Hematopoietic multipotent progenitor cell treated with erythropoietin and hydrocortisone succinate and interleukin-3 and kit ligand, for 15 days (in vitro differentiated cells): Measurements from ENCODE around the gene UMAD1.

Experiments
- DNase-seq: peaks from one replicate; pipeline ENCODE4 v3.0.0-alpha.2; 2015; ENCODE audit warnings: low spot score

UMAD1 gene

DNA sequence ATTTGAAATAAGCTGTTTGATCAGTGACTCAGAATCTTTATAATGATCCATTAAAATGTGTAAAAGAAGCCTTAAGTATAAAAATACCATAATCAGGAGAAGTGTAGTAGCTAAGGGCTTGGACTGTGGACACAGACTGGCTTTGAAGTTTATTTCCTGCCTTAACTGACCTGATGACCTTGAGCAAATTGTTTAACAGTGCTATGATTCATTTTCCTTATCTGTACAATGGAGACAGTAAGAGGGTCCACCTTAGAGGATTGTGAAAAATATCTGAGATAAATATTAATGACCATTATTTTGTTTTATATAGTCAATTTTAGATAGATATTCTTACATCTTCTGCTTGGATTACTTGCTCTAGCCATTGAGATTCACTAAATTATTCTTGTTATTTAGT lies 91.2 kb downstream of the UMAD1 start:
- no peak for DNase-seq

DNA sequence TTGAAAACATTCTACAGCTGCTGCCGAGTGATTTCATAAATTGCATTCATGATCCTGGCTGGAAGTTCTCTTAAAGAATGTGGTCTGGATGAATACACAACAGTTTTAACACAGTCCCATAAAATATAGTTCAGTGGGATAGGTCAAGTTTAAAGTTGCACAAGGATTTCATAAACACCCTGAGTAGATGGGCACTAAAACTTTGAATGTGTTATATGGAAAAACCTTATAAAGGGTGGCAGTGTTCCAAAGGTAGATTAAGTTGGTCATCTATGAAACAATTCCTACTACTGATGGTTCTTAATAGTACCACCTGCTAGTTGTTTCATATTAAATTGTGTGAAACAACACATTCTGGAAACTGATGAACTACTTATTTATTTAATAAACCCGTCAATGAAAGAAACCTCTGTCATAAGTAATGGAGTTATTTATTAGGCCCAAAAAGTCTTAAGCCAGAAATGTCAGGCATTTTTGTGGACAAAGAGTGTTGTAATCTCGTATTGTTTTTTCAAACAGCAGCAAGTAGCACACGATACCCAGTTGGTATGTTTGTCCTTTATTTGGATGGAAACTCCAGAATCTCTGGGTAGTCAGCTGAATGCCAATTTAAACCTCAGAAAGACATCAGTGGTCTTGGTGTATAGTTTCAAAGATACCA lies 92.2 kb downstream of the UMAD1 start:
- no peak for DNase-seq

DNA sequence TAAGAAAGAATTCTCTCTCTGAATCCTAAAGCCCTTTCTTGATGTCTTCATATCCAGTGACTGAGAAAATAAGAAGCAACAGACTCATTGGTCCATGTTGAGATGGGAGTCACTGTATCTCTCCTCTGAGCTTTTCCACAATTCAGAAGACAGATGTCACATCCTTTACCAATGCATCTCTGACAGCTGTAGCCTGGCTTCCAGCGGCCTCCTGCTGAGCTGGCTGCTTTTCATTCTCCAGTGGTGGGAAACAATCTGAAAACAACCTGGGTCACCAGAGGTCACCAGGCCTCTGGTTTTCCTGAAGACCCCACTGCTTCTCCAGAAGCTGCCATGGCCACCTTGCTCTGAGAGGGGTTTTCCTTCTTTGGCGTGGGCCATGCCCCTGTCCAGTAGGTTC lies 96.1 kb downstream of the UMAD1 start:
- no peak for DNase-seq

DNA sequence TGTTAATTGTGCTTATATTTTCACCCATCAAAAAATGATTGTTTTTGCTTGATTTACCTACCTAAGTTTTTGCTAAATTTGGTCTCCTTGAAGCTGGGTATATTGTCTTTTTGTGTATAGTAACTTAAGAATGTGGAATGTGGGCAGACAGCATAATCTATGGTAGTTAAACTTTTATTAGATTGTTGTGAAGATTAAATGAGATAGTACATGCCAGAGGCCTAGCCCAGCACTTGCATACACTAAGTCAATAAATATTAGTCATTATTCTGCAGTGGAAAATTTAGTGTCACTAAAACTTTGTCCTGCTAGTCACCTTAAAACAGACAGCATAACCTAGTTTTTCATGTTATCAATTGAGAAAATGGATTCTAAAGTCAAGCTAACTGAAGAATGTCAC lies 97.1 kb downstream of the UMAD1 start:
- DNase-seq: no peak

DNA sequence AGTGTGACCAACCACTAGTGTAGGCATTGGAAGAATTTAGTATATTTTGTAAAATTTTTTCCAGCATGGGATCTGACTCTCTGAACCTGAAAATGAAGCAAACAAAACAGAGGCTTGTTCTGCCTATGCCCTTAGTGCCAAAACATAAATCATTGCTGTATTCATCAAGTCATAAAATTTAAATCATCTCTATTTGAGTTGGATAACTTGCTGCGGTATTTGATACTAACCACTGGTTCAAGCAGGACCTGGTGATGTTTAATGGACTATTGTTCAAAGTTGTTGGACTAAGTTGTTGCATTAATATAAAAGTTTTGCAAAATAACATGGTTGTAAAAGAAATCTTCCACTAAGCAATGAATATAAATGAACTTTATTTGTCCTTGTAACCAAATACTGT lies 97.6 kb downstream of the UMAD1 start:
- DNase-seq: no peak

DNA sequence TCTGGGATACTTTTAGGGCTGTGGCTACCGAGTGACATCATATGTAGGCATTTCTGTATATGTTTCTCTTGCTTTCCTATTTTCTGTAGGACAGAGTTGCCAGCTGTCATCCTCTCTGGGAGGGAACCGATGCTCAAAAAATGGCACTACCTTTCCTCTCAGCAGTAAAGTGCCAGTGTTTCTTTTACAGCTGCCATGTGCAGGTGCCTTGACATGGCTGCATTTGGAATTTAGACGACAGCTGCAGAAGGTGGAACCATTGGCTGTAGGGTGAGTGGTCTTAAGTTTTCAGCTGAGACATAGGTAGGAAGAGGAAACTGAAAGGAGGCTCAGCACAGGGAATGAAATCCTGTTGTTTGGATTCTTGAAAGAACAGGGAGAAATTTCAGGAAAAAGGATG lies 98.1 kb downstream of the UMAD1 start:
- DNase-seq: no peak

DNA sequence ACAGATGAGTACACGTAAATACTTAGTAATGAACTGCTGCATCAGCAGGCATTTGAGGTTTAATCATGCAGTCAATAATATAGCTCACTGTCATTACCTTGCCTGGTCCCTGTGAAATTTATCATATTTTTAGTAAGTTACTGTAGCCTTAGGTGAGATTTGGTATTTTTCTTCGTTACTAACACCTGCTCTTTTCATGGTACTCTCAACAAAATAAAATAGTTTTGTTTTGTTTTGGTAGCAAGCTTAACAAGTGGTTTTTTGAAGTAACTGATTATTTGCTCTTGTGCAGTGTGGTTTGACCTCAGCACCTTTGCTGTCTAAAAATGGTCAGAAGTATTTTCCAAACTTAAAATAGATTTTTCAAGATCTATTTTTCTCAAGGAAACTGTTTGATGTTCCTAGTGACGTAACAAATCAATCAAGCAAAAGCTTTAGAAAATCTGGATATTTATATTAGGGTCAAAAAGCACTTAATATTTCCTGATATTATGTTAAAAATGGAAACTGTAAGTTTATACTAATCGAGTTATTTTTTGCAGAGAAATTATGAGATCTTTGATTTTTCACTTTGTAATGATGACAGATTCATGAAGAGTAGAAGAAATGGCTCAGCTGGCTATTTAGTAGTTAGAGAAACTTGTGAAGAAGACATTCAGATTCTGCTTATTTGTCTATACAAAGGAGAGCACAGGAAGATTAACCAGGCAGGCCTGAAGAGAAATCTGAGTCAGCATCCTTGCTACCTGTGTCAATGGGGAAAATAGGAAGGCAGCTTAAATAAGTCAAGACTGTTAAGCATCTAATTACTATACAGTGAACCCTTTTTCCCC lies 98.9 kb downstream of the UMAD1 start:
- no peak for DNase-seq

DNA sequence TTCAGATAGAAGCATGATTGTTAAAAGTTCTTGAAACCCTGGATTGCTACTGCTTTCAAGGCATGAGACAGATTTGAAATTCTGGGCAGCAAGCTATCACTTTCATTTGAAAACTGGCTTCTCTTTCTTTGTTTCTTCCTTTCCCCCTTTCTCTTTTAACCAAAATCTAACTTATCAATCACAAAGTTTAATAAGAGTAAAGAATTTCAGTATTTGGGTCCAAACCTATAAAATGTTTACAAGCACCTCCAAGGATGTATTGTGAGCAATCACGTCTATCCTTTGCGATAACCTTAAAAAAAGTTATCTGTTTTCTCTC lies 99.4 kb downstream of the UMAD1 start:
- no peak for DNase-seq

DNA sequence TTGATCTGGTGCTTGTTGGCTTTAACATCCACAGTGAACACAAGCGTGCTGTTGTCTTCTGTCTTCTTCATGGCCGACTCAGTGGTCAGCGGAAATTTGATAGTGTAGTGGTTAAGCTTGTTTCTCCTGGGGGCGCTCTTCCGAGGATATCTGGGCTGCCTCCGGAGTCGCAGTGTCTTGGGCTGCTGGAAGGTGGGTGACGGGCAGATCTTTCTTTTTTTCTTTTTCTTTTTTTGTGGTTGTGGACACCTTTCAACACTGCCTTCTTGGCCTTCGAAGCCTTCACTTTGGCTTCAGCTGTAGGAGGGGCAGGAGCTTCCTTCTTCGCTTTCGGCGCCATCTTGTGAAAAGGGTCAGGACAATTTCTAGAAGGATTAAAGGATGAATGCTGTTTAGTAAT lies 101.7 kb downstream of the UMAD1 start:
- no peak for DNase-seq

DNA sequence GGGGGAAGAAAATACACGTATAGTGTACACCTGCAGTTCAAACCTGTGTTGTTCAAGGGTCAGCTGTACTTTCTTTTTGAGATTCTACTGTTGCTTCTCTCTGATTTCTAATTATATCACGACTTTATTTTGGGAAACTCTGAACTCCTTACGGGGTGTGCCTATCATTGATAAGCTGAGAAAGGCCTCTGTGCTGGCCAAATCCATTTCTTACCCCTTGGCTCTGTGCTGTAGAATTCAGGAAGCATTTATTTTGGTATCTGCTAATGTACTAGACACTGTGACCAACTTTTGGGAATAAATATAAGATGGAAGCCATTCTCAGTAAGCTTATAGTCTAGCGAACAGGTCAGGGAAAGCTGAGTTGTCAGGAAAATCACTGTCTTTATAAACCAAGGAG lies 104.7 kb downstream of the UMAD1 start:
- DNase-seq: no peak

DNA sequence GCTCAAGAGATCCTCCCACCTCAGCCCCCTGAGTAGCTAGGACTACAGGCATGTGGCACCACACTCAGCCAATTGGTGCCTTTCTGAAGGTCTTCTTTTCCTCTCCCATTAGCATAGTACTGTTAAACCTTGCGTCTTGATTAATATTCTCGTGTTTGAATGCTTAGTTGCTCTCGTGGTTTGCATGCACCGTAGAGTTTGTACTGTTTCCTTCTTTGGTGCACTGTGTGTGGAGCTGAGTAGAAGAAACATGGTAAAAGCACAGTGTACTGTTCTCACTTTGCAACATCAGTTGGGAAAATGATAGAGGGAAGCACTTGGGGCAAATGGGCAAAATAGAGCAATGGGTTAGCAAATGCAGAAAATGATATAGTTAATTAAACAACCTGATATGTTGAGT lies 105.4 kb downstream of the UMAD1 start:
- DNase-seq: no peak

DNA sequence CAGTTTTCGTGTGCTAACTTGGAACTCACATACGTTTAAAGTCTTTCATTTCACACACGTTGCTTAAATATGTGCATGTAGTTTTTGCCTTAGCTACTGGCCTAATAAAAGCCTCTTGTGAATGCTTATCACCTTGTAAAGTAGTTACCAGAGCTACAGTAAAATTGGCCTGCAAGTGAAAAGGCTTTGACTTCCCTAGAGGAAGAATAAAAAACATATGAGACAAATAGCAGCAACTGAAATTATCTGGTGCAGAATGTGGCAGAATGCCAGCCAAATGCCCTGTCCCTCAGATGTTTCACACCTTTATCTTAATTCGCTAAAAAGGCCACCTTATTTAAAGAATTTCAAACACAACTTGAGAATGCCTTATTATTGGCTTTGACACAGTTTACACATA lies 105.9 kb downstream of the UMAD1 start:
- DNase-seq: peak; percentile 44

DNA sequence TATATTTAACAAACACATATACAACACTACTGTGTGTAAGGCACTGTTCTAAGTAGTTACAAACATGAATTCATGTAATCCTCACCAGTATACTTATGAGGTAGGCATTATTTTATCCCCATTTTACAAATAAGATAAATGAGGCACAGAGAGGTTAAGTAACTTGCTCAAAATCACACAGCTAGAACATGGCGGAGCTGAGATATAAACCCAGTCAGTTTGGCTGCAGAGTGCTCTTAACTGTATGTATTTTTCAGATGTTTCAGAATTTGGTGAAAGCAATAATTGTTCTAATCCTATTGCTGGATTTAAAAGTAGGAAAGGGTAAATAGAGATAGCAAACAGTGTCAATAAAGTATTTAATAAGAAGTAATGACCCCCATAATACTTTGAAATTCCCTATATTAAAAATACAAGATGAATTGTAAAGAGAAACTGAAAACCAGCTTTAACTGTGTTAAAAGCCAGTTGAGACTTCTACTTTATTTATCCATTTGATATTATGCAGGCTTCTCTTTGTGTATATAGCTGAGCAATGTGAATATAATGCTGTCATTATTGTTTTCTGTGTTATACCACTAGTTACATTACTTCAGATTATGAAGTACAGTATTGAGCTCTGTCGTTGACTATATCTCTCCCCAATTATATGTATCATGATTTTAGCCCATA lies 110.2 kb downstream of the UMAD1 start:
- no peak for DNase-seq

DNA sequence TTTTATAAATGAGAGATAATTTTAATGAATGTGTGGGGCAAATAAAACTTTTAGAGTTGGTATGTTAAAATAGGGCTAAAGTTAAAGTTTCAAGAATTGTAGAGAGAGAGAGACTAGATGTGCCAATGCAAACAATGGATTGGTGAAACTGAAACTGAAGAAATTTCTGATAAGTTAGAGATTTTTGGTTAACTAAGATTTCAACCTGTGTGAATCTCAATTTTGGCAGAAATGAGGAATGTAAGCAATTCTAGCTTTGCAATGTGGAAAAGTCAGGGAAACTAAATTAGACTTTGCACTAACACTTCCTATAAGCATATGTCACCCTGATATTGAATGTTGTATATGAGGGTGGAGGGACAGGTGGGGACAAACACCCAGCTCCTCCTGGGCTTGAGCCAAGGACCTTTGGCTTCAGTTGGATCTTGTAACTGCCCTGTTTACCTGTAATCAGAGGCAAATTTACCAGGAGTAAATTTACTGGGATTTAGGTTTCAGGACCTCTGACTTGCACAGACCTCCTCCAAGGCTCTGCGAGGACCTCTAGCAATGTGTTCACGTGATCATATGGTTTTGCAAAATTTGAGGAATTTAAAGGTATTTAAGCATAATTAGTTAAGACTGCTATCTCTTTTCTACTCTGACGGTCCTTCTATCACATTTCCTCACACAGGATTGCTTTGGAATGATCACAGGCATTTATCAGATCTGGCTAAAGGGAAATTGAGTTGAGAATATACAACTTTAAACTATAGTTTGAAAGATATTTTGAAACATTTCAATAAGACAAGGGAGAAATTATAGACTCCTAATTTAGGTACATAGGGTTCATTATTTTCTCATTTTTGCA lies 110.9 kb downstream of the UMAD1 start:
- DNase-seq: no peak

DNA sequence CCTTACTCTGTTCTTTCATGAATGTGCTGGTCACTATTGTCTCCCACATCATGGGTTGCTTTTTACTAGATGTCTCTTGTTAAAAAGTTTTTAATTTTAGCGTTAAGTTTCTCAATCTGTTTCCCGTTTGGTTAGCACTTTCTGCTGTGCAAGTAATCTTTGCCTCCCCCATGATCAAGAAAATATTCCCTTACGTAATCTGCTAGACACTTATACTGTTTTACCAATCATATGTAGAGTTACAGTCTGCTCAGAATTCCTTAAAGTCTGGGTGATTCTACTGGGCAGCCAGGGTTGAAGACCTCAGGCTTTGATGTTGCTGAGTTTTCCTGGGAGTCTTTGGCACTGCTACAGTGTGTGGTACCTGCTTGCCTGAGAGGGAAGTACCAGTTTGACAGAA lies 116.0 kb downstream of the UMAD1 start:
- no peak for DNase-seq

DNA sequence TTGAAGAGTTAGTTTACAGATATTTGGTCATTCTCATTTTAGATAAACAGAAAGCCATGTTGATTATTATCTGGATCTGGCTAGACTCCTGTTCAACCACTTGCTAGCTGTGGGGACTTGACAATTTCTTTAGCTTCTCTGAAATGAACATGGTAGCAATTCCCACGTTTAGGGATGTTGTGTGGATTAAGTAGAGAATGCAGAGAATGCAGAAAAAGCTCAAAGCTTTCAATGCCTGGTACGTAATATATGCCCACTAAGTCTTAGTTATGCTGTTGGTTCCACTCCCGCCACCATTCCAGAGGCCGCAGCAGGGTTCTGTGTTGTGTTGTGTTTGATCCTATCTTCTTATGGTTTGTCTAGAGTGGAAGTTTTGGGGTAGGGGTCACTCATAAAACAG lies 117.0 kb downstream of the UMAD1 start:
- no peak for DNase-seq

DNA sequence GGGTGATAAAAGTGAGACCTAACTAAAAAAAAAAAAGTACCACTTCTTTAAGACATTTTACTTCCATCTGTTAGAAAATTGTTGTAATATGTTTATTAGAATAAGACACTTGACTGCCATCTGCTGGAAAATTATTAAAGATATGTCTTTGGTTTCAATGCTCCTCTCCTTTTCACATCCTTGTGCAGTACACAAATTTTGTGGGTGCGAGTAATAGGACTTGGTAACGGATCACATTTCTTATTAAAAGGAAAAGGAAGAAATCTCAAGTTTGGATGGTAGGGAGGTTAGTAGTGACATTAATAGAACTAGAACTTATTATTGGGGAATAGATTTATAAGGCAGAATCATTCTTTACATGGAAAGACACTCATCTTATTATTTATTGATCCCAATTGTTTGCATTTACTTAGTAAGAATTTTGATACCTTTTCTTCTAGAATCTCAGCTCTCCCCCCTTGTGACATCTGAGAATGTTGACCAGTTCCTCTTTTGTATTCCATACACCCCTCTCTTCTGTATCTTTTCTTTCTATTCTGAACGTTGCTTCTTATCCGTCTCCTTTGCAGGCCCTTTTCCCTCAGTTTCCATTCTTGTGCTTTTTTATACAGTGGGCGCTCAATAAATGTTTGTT lies 120.9 kb downstream of the UMAD1 start:
- DNase-seq: peak; percentile 79

DNA sequence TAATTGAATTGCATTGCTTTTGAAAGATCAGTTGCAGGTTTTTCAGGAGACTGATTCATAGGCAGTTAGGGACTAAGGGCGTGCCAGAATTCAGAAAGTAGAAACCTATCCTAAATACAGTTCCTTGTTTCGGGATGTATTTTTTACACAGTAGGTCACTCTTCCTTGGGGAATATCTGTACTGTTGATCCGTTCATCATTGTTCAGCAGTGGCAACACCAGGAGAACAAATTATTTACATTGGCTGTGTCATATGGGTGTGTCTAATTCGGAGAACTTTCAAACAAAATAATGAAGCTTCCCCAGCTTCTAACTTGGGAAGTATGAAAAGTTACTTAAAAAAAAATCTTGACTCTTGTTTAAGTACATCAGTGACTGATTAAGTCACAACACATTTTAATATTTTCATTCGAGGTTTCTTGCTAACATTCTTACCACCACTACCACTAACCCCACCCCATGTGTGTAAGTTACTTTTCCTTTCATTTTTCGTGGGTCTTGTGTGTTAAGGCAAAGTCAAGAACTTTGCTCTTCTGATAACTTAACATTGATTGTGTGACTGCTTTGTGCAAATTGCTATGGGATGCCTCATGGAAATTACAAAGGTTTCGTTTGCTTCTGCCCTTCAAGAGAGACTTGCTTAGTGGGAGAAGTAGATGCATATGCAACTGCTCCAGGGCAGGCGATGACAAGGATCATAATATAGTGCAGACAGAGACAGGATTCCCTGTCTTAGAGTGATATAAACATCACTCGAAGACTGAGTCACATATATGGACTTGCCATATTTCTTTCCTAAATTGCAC lies 121.6 kb downstream of the UMAD1 start:
- peak; percentile 73 for DNase-seq

DNA sequence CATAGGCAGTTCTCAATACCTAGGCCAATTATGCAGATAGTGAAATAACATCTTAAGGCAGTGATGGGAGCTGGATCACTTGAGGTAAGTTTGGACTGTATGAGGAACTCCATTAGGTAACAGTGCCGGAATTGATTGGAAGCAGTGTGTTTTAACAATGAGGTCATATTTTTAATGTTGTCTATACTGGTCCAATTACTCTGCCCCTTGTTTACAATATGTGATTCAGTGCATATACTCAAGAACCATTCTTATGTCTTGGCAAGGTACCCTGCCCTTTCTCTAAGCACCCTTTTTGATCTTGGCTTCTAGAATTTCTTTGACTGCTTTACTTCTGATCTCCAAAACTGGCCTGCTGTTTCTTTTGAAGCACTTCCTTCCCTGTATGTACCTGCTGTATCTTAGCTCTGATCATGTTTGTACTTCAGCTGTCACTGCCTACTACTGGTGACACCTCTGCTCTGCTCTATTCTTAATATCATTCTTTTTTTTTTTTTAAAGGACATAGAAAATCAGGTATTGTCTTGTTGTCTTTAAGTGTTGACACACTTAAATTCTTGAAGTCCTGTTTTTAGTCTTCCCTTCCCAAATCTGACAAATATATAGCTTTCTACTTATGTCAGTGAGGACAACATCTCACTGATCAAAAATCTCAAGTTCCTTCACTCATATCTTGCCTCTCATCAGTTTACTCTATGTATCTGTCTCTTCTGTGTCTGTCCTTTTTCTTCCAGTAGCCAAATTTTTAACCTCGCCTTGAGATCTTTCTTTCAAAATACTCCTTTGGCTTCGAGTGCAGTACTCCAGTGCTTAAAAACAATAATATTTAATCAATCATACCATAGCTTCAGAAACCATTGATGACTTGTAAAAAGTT lies 124.2 kb downstream of the UMAD1 start:
- no peak for DNase-seq

DNA sequence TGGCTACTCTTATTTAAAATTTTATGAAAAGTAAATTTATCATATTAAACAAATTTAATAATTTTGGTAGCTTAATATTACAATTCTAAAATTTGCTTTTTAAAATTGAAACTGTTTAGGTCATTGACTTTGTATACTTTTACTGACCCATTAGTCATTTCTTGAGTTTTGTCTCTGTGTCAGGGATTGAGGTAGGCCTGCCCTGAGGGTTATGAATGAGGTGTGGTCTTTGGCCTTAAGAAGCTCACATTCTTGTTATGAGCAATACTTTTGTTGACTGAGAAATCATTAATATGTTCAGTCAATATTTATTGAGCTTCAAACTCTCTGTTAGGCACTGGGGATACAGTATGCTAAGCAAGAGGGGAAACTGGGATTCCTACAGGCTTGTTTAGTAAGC lies 124.9 kb downstream of the UMAD1 start:
- DNase-seq: no peak
